HL-60 (cell line): Measurements from ENCODE around the gene FNDC3B.

Experiments
- DNase-seq, 2 experiments: peaks; one replicate each; pipeline ENCODE4 v3.0.0-alpha.2; 2010 to 2020; ENCODE audit warnings: low read depth in 1 of 2, low spot score in 1 of 2
- H3K27ac ChIP-seq: fragments of 250-450 bp; sonication (Bioruptor Pico); replicated peaks from 2 replicates; pipeline ENCODE4 v1.5.1; 2020; ENCODE audit warnings: mild to moderate bottlenecking, moderate library complexity
- H3K27me3 ChIP-seq: fragments of 250-450 bp; sonication (Bioruptor Pico); 2 replicates; pipeline ENCODE4 v1.5.1; 2021; ENCODE audit warnings: mild to moderate bottlenecking, moderate library complexity; ENCODE audit not compliant: insufficient read depth, poor library complexity, severe bottlenecking
- H3K4me3 ChIP-seq: replicated peaks from 2 replicates; pipeline ENCODE4 v1.5.1; 2011; ENCODE audit warnings: mild to moderate bottlenecking, control low read depth, low read length; ENCODE audit not compliant: insufficient read depth
- GABPA ChIP-seq: IDR thresholded peaks from 2 replicates; pipeline ENCODE4 v1.6.1; 2012; ENCODE audit warnings: low read depth
- POLR2AphosphoS5 ChIP-seq: IDR thresholded peaks from 2 replicates; pipeline ENCODE4 v1.6.1; 2012; ENCODE audit warnings: low read depth
- SPI1 ChIP-seq: IDR thresholded peaks from 2 replicates; pipeline ENCODE4 v1.6.1; 2012; ENCODE audit warnings: low read depth, mild to moderate bottlenecking, borderline replicate concordance
- TF ChIP-seq, protein P1 (sequence below): IDR thresholded peaks from 2 replicates; pipeline ENCODE4 v1.6.1; 2012; ENCODE audit warnings: low read depth; ENCODE audit not compliant: insufficient replicate concordance
- TF ChIP-seq, protein P2 (sequence below): IDR thresholded peaks from one replicate; pipeline ENCODE4 v1.5.1; 2011; ENCODE audit warnings: low read length, control low read depth, inconsistent platforms; ENCODE audit not compliant: insufficient read depth

FNDC3B gene

DNA sequence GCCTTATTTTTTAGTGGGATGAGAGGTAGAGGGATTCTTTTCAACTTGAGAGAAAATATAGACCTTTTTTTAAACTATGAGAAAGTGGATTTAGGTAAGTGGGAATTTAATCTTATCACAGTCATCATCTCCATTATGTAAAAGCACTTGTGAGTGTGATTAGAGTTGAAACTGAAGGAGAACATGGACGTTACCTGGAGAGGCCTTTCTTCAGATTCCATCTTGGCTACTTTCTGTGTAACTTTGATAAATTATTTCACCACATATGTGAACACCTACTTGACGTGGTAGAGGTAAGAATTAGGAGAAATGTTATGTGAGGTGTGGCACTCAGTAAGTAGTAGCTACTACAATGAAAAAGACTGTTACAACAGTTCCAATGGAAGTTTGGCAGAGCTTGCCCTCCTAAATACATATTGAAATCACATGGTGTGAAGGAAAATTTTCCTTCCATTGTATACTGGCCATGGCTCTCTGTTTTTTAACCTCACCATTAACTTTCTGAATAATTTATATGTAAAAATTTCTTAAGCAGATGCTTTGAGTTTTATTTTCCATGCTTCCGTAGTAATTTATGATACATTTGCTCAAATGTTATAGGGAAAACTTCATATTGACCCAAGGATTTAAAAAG lies 193.3 kb downstream of the FNDC3B start:
- DNase-seq = no peak
- H3K27me3 ChIP-seq = no peaks in the 10 kb centered on the region
- H3K27ac ChIP-seq = no peak overlapping the region
- TF ChIP-seq GABPA (no peak), SPI1 (no peak), POLR2AphosphoS5 (no peak)
- TF ChIP-seq, protein P1, sequence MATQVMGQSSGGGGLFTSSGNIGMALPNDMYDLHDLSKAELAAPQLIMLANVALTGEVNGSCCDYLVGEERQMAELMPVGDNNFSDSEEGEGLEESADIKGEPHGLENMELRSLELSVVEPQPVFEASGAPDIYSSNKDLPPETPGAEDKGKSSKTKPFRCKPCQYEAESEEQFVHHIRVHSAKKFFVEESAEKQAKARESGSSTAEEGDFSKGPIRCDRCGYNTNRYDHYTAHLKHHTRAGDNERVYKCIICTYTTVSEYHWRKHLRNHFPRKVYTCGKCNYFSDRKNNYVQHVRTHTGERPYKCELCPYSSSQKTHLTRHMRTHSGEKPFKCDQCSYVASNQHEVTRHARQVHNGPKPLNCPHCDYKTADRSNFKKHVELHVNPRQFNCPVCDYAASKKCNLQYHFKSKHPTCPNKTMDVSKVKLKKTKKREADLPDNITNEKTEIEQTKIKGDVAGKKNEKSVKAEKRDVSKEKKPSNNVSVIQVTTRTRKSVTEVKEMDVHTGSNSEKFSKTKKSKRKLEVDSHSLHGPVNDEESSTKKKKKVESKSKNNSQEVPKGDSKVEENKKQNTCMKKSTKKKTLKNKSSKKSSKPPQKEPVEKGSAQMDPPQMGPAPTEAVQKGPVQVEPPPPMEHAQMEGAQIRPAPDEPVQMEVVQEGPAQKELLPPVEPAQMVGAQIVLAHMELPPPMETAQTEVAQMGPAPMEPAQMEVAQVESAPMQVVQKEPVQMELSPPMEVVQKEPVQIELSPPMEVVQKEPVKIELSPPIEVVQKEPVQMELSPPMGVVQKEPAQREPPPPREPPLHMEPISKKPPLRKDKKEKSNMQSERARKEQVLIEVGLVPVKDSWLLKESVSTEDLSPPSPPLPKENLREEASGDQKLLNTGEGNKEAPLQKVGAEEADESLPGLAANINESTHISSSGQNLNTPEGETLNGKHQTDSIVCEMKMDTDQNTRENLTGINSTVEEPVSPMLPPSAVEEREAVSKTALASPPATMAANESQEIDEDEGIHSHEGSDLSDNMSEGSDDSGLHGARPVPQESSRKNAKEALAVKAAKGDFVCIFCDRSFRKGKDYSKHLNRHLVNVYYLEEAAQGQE = no peak
- TF ChIP-seq, protein P2, sequence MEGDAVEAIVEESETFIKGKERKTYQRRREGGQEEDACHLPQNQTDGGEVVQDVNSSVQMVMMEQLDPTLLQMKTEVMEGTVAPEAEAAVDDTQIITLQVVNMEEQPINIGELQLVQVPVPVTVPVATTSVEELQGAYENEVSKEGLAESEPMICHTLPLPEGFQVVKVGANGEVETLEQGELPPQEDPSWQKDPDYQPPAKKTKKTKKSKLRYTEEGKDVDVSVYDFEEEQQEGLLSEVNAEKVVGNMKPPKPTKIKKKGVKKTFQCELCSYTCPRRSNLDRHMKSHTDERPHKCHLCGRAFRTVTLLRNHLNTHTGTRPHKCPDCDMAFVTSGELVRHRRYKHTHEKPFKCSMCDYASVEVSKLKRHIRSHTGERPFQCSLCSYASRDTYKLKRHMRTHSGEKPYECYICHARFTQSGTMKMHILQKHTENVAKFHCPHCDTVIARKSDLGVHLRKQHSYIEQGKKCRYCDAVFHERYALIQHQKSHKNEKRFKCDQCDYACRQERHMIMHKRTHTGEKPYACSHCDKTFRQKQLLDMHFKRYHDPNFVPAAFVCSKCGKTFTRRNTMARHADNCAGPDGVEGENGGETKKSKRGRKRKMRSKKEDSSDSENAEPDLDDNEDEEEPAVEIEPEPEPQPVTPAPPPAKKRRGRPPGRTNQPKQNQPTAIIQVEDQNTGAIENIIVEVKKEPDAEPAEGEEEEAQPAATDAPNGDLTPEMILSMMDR = no peak
- H3K4me3 ChIP-seq = no peak overlapping the region

DNA sequence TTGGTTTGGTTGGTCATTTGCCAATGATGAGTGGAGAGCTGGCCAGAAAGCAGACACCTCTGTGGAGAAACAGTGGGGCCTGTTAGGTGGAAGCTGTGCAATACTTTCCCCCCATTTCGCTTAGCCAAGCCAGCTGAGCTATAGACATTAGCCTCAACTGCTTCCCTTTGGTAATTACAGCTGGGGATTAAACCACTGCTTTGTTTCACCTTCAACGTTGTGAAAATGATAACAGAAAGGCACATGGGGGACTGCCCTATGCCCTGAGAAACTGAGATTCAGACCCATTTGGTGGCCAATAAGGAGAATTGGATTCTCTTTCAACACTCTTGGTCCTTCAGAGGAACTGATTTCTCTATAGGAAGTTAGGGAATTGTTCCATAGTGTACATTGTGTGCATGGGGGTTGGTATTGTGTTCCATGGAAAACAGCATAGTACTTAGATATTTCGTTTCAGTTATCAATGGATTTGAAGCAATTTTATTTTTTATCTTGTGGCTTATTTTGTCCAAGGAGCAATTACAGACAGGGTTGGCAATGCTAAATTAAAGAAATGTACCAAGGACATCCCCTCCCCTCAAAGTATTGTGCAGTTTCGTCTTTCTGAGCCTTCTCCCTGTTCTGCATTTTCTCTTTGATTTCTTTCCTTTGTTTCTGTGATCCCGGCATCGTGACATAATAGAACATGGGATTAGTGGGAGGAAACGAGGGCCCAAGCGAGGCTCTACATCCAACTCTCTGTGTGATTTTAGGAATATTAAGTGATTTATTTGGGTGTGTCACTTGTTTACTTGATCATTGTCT lies 194.3 kb downstream of the FNDC3B start:
- H3K27me3 ChIP-seq = no peaks in the 10 kb centered on the region
- no peak overlapping the region for H3K27ac ChIP-seq
- TF ChIP-seq, protein P2 = no peak
- TF ChIP-seq GABPA (no peak), SPI1 (no peak), POLR2AphosphoS5 (no peak)
- TF ChIP-seq, protein P1 = no peak
- H3K4me3 ChIP-seq = no peak overlapping the region
- DNase-seq = no peak

DNA sequence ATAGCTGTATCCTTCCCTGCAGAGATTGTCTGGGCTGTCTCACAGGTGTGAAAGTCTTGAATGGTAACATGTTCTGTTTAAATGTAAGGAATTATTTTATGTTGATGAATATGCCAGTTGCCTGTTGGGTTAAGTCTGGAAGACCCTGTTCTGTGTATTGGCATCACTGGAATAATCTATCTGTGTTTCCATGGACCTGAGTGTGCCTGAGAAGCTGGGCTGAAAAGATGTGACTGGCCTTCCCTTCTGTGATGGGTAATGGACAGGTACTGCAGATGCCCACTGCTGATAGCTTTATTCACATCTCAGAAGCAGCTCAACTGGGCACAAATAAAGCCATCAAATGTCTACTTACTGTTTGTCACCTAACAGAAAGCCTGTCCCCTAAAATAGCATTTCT lies 196.3 kb downstream of the FNDC3B start:
- H3K27ac ChIP-seq = no peak overlapping the region
- no peaks in the 10 kb centered on the region for H3K27me3 ChIP-seq
- TF ChIP-seq, protein P1 = no peak
- TF ChIP-seq POLR2AphosphoS5 (no peak), SPI1 (no peak), GABPA (no peak)
- TF ChIP-seq, protein P2 = no peak
- no peak for DNase-seq
- no peak overlapping the region for H3K4me3 ChIP-seq
